CD14-positive monocyte (primary cell): ENCODE results near the gene TMEM79. TPM values are rescaled to one million over a fixed set of nuclear protein-coding genes. Genes with fewer than 3 reads are reported as not detected.
A peak's percentile ranks its signal among the peaks of the same experiment; 100 is the strongest.

Source experiments
- DNase-seq, 3 donors: peaks; one replicate each; pipeline ENCODE4 v3.0.0-alpha.2; 2011 to 2022
- H2AFZ ChIP-seq: 2 replicates; pipeline ENCODE4 v1.6.0; 2012; ENCODE audit warnings: mild to moderate bottlenecking, low read depth, low read length, inconsistent platforms; ENCODE audit not compliant: insufficient read depth, poor library complexity, severe bottlenecking
- H3K27ac ChIP-seq, 2 donors: 1 replicate in 1 of 2; 2 replicates in 1 of 2; pipeline ENCODE4 v1.5.1; 2012 to 2013; ENCODE audit warnings: low read length in 2 of 2, control low read depth in 1 of 2, inconsistent platforms in 1 of 2, low read depth in 1 of 2, mild to moderate bottlenecking in 1 of 2
- H3K27me3 ChIP-seq, 2 donors: one replicate each; pipeline versions ENCODE4 v1.6.0 to v1.6.1; 2011 to 2013; ENCODE audit warnings: low read length in 2 of 2; ENCODE audit not compliant: control insufficient read depth in 2 of 2, insufficient read depth in 2 of 2
- H3K36me3 ChIP-seq, 2 donors: replicated peaks in 1 of 2; 1 replicate in 1 of 2; 2 replicates in 1 of 2; pipeline versions ENCODE4 v1.5.1 to v1.6.1; 2012 to 2013; ENCODE audit warnings: low read length in 2 of 2, control low read depth in 1 of 2, inconsistent platforms in 1 of 2, mild to moderate bottlenecking in 1 of 2; ENCODE audit not compliant: insufficient read depth in 2 of 2, control insufficient read depth in 1 of 2
- H3K4me1 ChIP-seq, 2 donors: 1 replicate in 1 of 2; 2 replicates in 1 of 2; pipeline versions ENCODE4 v1.5.1 to v1.6.1; 2012 to 2013; ENCODE audit warnings: low read length in 2 of 2, control low read depth in 1 of 2, inconsistent platforms in 1 of 2, mild to moderate bottlenecking in 1 of 2, moderate library complexity in 1 of 2; ENCODE audit not compliant: insufficient read depth in 2 of 2, control insufficient read depth in 1 of 2
- H3K4me2 ChIP-seq: replicated peaks from 2 replicates; pipeline ENCODE3; 2012; ENCODE audit warnings: low read length, moderate library complexity, mild to moderate bottlenecking; ENCODE audit not compliant: poor library complexity, severe bottlenecking; ENCODE audit errors: extremely low read depth
- H3K4me3 ChIP-seq, 3 experiments: fragments of 200-600 bp in 1 of 3; sonication (generic) in 1 of 3; replicated peaks in 1 of 3; 1 replicate in 2 of 3; 2 replicates in 1 of 3; pipeline ENCODE4 v1.5.1; 2011 to 2013; ENCODE audit warnings: low read length in 3 of 3, mild to moderate bottlenecking in 3 of 3, control low read depth in 2 of 3, low read depth in 2 of 3, inconsistent platforms in 1 of 3, moderate library complexity in 1 of 3
- H3K79me2 ChIP-seq: 2 replicates; pipeline ENCODE4 v1.6.0; 2012; ENCODE audit warnings: mild to moderate bottlenecking, control low read depth, inconsistent platforms, low read length, moderate library complexity; ENCODE audit not compliant: insufficient read depth
- H3K9ac ChIP-seq: 2 replicates; pipeline ENCODE4 v1.6.0; 2017; ENCODE audit warnings: low read length, mild to moderate bottlenecking; ENCODE audit not compliant: insufficient read depth, poor library complexity, severe bottlenecking
- H3K9me3 ChIP-seq, 2 donors: replicated peaks in 1 of 2; 1 replicate in 1 of 2; 2 replicates in 1 of 2; pipeline versions ENCODE4 v1.5.1 to v1.6.1; 2012 to 2013; ENCODE audit warnings: low read length in 2 of 2, control low read depth in 1 of 2; ENCODE audit not compliant: control insufficient read depth in 1 of 2, insufficient read depth in 1 of 2
- H4K20me1 ChIP-seq: 2 replicates; pipeline ENCODE4 v1.6.0; 2012; ENCODE audit warnings: mild to moderate bottlenecking, low read length, control low read depth, moderate library complexity; ENCODE audit not compliant: insufficient read depth
- H3K27ac Mint-ChIP-seq, 7 donors: one replicate each; pipeline ENCODE4 v1.8.0; 2020; ENCODE audit warnings: mild to moderate bottlenecking in 7 of 7, mixed read lengths in 7 of 7, moderate library complexity in 6 of 7, inconsistent platforms in 2 of 7
- H3K27me3 Mint-ChIP-seq, 3 donors: one replicate each; pipeline ENCODE4 v1.8.0; 2021 to 2022; ENCODE audit warnings: low read depth in 3 of 3, mild to moderate bottlenecking in 3 of 3, mixed read lengths in 3 of 3, moderate library complexity in 3 of 3, inconsistent platforms in 1 of 3
- H3K36me3 Mint-ChIP-seq, 2 donors: one replicate each; pipeline ENCODE4 v1.8.0; 2020; ENCODE audit warnings: mixed read lengths in 2 of 2, inconsistent platforms in 1 of 2, mild to moderate bottlenecking in 1 of 2
- H3K4me1 Mint-ChIP-seq: one replicate; pipeline ENCODE4 v1.8.0; 2020; ENCODE audit warnings: mild to moderate bottlenecking, mixed read lengths
- H3K4me3 Mint-ChIP-seq, 2 donors: one replicate each; pipeline ENCODE4 v1.8.0; 2020; ENCODE audit warnings: mild to moderate bottlenecking in 2 of 2, mixed read lengths in 2 of 2, moderate library complexity in 1 of 2
- H3K9me3 Mint-ChIP-seq, 7 donors: one replicate each; pipeline ENCODE4 v1.8.0; 2020 to 2022; ENCODE audit warnings: mixed read lengths in 7 of 7, mild to moderate bottlenecking in 6 of 7, moderate library complexity in 6 of 7, inconsistent platforms in 2 of 7
- WGBS: methylation state at CpG from one replicate; pipeline ENCODE4 v1.1.5; 2013; ENCODE audit warnings: missing lambda C conversion rate; ENCODE audit not compliant: insufficient coverage; 5-methylcytosine and 5-hydroxymethylcytosine counted together
- intact Hi-C, 2 donors: fragments of 100-400 bp; cut with micrococcal nuclease; formaldehyde crosslinking; loops; one replicate each; pipeline versions ENCODE4 v1.15.0 to v1.15.1; 2023
- polyA plus RNA-seq, 3 donors: library from polyadenylated mRNA; depleted of rRNA in 1 of 3; unstranded in 2 of 3; stranded (reverse) in 1 of 3; fragments of 300-500 nt in 2 of 3; fragments of >200 nt in 1 of 3; fragmentation: Illumina TruSeq in 2 of 3; gene quantifications; 1 replicate in 2 of 3; 2 replicates in 1 of 3; pipeline ENCODE4 v1.2.3, GENCODE V29; 2012 to 2021
- TF ChIP-seq, protein P1 (sequence below): fragments of 200-600 bp; IDR thresholded peaks from one replicate; pipeline ENCODE4 v1.8.0; 2022; ENCODE audit warnings: antibody characterized with exemption, mild to moderate bottlenecking

TMEM79 gene
- polyA plus RNA-seq, 3 donors, result 1.2 to 12.0 (median 1.4) TPM

DNA sequence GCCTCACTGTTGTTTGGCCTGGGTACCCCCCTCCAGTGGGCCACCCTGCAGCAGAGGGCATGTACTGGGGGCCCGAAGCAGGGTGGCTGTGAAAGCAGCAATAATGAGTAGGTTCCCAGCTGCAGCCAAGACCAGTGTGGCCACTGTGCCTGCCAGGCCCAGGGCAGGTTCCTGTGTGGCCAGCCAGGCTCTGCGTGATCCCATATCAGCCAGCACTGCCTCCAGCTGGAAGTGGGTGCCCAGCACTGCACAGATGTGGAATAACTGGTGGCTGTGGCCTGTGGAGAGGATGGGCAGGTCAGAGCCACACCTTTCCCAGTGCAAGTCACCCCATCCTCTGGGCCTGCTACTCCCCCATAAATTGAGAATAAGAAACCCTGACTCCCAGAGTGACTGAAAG is 40.0 kb upstream of the TMEM79 start:
- H3K4me1 ChIP-seq, result peaks cover 9 to 14% of the 10 kb centered on the region in 2 donors
- peaks cover 28% of the 10 kb centered on the region for H4K20me1 ChIP-seq
- peaks cover 28 to 35% of the 10 kb centered on the region in 2 donors for H3K36me3 Mint-ChIP-seq
- peaks cover 0 to 9% (median 0%) of the 10 kb centered on the region in 7 donors for H3K9me3 Mint-ChIP-seq
- peaks cover 10 to 31% of the 10 kb centered on the region in 2 donors for H3K27me3 ChIP-seq
- no peaks in the 10 kb centered on the region for H3K79me2 ChIP-seq
- H3K27ac ChIP-seq, result no peak overlapping the region
- H3K4me3 ChIP-seq, result no peak overlapping the region
- H3K4me3 Mint-ChIP-seq, result no peak overlapping the region
- no peak overlapping the region for H3K27ac Mint-ChIP-seq
- H3K9ac ChIP-seq, result no peak overlapping the region
- peaks cover 16 to 23% of the 10 kb centered on the region in 2 donors for H3K36me3 ChIP-seq
- TF ChIP-seq, protein P1, sequence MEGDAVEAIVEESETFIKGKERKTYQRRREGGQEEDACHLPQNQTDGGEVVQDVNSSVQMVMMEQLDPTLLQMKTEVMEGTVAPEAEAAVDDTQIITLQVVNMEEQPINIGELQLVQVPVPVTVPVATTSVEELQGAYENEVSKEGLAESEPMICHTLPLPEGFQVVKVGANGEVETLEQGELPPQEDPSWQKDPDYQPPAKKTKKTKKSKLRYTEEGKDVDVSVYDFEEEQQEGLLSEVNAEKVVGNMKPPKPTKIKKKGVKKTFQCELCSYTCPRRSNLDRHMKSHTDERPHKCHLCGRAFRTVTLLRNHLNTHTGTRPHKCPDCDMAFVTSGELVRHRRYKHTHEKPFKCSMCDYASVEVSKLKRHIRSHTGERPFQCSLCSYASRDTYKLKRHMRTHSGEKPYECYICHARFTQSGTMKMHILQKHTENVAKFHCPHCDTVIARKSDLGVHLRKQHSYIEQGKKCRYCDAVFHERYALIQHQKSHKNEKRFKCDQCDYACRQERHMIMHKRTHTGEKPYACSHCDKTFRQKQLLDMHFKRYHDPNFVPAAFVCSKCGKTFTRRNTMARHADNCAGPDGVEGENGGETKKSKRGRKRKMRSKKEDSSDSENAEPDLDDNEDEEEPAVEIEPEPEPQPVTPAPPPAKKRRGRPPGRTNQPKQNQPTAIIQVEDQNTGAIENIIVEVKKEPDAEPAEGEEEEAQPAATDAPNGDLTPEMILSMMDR, result no peak
- WGBS, result 100% methylated on average over 1 of the region's 2 CpGs
- DNase-seq, result no peak
- intact Hi-C loops, result no loop called here
- H3K27me3 Mint-ChIP-seq, result peaks cover 21 to 40% (median 35%) of the 10 kb centered on the region in 3 donors
- peaks cover 0 to 12% of the 10 kb centered on the region in 2 donors for H3K9me3 ChIP-seq
- H3K4me2 ChIP-seq, result no peak overlapping the region
- H3K4me1 Mint-ChIP-seq, result peaks cover 14% of the 10 kb centered on the region
- H2AFZ ChIP-seq, result no peak overlapping the region

DNA sequence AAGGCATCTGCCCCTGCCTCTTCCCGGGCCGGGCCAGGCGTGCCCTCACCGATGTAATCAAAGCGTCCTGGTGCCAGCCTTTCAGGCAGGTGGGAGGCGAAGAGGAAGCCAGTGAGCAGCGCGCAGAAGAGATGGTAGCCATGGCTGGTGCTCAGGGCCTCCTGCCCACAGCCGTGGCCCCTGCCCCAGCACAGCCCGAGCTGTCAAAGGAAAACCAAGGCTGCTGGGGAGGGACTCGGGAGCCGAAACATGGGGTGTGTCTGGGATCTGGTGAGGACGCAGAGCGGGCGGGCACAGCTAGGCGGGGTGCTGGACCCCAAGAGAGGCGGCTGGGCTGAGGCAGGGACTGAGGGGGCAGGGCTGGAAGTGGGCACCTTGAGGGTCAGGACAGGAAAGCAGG is 39.4 kb upstream of the TMEM79 start:
- TF ChIP-seq, protein P1, result no peak
- Histone ChIP-seq H3K4me3 (no peak overlapping the region), H3K4me2 (no peak overlapping the region), H3K4me1 (peaks cover 9 to 14% of the 10 kb centered on the region in 2 donors), H3K79me2 (no peaks in the 10 kb centered on the region), H4K20me1 (peaks cover 33% of the 10 kb centered on the region), H2AFZ (no peak overlapping the region), H3K9me3 (peaks cover 0 to 12% of the 10 kb centered on the region in 2 donors), H3K36me3 (peaks cover 15 to 23% of the 10 kb centered on the region in 2 donors), H3K9ac (no peak overlapping the region), H3K27me3 (peaks cover 10 to 31% of the 10 kb centered on the region in 2 donors), H3K27ac (no peak overlapping the region)
- DNase-seq, result no peak
- H3K4me1 Mint-ChIP-seq, result peaks cover 14% of the 10 kb centered on the region
- WGBS, result 94% methylated on average over 17 of the region's 17 CpGs
- H3K27me3 Mint-ChIP-seq, result peaks cover 21 to 40% (median 35%) of the 10 kb centered on the region in 3 donors
- peaks cover 0 to 9% (median 0%) of the 10 kb centered on the region in 7 donors for H3K9me3 Mint-ChIP-seq
- H3K4me3 Mint-ChIP-seq, result peak overlapping the region in 1 of 2 donors; percentile 90
- H3K27ac Mint-ChIP-seq, result no peak overlapping the region
- intact Hi-C loops, result no loop called here
- peaks cover 29 to 35% of the 10 kb centered on the region in 2 donors for H3K36me3 Mint-ChIP-seq
